ENCODE data around the gene MRPL22.
"Not testable (repeated sequence)": the region's sequence is repeated elsewhere in the genome, so short reads cannot be mapped to it uniquely, and the experiment has no call there.

The MRPL22 gene

DNA sequence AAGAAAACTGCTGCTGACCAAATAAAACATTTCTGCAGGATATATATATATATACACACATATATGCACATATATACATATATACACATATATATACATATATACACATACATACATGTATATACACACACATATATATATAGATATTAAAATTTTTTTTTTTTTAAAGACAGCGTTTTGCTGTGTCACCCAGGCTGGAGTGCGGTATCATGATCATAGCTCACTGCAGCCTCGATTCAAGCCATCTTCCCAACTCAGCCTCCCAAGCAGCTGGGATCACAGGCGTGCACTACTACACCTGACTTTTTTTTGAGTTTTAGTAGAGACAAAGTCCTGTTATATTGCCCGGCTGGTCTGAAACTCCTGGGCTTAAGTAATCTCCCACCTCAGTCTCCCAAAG lies 2.7 kb downstream of the MRPL22 start:
- no peak for DNase-seq (ENCODE audit: low spot score)

DNA sequence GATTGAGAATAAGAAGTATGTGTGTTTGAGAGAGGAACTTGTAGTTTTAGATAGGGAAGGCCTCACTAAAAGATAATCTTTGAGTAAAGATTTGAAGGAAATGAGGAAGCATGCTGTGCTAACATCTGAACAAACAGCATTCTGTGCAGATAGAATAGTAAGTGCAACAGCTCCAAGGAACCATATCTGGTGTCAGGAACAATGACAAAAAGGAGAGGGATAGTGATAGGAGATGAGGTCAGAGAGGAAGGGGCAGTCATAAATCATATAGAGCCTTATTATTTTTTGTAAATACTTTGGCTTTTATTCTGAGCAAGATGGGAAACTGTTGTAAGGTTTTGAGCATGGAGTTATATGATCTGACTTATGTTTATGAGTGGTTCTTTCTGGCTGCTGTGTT lies 3.8 kb downstream of the MRPL22 start:
- no peak for DNase-seq (ENCODE audit: low spot score)

DNA sequence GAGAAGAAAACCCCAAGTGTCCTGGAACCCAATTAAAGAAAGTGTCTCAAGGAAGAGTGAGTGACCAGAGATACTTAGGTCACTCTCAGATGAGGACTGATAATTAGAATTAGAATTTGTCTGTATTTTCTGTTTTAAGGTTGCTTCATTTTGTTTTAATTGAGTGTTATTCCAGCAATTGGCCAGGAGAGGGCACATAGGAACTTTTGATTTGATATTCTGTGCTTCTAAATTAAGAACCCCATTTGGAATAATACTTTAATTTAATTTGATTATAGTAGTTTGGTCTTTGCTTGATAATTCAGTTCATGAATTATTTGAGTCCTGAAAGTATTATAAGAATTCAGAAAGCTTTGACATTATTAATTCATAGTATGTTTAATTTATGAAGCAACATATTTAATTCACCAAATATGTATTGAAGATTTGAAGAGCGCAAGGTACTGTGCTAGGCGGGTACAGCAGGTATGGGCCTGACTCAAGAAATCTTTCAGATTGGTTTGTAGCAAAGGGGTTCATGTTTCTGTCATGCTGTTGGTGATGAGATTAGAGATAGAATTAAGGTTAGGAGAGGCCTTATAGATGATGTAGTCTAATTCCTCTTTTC lies 4.9 kb downstream of the MRPL22 start:
- peak; percentile 36 for DNase-seq (ENCODE audit: low spot score)

DNA sequence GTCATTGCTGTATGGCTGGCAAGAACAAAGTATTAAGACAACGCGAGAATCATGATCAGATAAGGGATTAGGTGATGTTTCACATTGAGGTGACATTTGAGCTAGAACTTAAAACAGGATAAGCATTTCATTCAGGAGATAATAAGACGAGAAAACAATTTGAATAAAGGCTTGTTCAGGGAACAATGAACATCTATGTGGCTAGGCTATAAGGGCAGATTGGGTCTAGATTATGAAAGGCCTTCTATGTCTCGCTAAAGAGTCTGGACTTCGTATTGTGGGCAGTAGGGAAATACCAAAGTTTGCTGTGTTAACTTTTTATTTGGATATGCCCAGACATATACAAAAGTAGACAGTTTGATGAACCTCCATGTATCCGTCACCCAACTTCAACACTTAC lies 6.9 kb downstream of the MRPL22 start:
- DNase-seq (ENCODE audit: low spot score) = no peak

GRCh38 chr5:154948313-154948712 lies 7.4 kb downstream of the MRPL22 start:
- no peak for DNase-seq (ENCODE audit: low spot score)

DNA sequence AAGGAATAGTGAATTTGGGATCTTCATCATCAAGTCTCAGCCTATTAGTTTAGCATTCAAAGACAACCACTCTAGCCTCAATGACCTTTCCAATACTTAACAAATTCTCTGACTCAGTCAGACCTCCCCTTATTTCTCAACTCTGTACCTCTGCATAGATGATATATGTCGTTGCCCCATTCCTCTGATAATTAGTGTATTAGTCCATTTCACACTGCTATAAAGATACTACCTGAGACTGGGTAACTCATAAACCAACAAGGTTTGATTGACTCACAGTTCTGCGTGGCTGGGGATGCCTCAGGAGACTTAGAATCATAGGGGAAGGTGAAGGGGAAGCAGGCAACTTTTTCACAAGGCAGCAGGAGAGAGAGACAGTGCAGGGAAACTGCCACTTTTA lies 8.9 kb downstream of the MRPL22 start:
- DNase-seq (ENCODE audit: low spot score) = no peak

GRCh38 chr5:154956712-154957111 lies 15.8 kb downstream of the MRPL22 start:
- no peak for DNase-seq (ENCODE audit: low spot score)

DNA sequence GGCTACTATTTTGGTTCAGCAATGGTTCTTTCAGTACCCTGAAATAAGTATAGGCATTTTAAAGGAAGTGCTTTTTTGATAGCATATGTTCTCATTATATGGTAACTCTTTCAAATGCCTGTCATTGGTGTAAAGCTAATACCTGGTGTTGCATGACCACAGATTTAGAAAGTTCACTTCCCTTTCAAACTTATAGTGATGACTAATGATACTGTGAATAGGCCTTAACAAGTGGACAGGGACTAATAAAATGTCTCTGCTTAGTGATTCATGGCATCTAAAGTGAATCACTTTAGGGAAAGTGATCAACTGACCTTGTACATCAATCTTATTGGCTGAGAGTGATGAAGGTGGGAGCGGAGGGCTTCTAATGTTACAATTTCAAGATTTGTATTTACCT lies 21.6 kb downstream of the MRPL22 start:
- peak; percentile 13 for DNase-seq (ENCODE audit: low spot score)

DNA sequence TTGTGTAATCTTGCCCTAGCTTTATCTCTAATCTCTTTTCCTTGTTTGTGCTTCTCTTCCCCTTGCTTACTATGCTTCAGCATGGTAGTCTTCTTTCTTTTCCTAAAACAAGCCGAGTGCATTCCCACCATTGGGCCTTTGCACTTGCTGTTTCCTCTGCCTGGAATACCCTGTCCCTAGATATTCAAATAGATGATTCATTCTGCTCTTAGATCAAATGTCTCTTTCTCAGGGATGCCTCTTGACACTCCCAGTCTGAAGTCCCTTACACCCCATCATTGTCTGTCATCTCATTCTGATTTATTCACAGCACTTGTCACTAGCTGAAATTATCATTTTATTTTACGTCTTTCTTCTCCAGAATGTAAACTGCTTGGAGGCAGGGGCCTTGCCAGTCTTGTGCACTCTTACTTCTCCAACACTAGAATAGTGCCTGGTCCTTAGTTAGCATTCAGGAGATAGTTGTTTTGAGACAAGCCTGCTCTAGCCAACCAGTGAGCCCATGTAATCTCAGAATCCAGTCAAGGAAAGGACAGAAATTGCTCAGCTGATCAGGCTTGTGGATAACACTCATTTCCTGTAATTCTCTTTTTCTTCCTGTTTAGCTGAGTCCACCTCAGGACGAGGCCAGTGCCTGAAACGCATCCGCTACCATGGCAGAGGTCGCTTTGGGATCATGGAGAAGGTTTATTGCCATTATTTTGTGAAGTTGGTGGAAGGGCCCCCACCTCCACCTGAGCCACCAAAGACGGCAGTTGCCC lies 25.4 kb downstream of the MRPL22 start:
- DNase-seq (ENCODE audit: low spot score) = no peak

DNA sequence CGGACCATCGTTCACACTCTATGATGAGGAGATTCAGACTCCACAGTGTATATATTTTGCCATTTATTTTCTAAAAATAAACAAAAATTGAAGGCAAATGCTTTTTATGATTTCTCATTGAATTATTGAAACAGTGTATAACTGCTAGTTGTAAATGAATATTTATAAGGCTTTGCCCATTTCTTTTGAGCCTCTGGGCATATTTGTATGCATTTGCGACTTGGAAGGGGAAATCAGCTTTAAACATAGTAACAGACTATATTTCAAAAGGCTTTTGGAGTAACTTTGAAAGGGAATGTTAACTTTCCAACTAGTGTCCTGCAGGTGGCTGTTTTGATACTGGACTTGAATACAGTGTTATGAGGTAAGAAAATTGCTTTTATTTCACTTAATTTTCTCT lies 26.0 kb downstream of the MRPL22 start:
- DNase-seq (ENCODE audit: low spot score) = no peak

DNA sequence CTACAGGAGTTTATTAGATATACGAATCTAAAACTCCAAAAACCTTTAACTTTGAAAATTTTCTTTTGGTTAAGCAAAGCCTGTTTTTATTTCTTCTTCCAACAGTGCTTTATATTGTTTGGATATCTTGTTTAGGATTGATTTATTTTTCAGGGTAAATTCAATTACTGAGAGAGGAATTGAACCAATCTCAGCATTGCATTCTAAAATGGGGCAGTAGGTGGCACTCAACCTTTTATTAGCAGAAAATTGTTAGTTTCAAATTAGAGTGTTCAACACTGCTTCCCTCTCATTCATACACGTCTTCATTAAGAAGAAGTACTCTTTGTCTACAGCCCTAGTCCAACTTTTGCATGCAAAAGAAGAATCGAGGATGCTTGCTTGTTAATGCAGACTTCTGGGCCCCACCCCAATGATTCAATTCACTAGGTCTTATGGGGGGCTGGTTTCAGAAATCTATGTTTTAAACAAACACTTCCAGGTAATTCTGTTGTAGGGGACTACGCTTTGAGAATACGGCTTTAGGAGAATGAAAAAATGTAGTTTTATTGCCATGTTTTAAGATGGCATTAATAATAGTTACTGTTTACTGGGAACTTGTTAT lies 26.6 kb downstream of the MRPL22 start:
- DNase-seq (ENCODE audit: low spot score) = peak; percentile 21

DNA sequence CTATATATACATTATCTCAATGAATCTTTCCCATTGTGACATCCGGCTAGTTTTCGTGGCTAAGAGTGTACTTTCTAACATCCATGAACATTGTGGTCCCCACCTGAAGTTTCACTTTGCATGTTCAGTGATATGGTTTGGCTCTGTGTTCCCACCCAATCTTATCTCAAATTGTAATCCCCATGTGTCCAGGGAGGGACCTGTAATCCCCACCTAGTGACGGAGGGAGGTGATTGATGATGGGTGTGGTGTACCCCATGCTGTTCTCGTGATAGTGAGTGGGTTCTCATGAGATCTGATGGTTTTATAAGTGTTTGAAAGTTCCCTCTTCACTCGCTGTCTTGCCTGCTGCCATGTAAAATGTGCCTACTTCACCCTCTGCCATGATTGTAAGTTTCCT lies 28.1 kb downstream of the MRPL22 start:
- DNase-seq (ENCODE audit: low spot score) = no peak

- DNase-seq (ENCODE audit: low spot score) = peak; percentile 35
Measured at GRCh38 chr5:154970759-154971158, 29.9 kb downstream of the MRPL22 start.

GRCh38 chr5:154971501-154971900 lies 30.6 kb downstream of the MRPL22 start:
- peak; percentile 31 for DNase-seq (ENCODE audit: low spot score)

GRCh38 chr5:154972476-154973080 lies 31.7 kb downstream of the MRPL22 start:
- DNase-seq (ENCODE audit: low spot score) = peak; percentile 54

DNA sequence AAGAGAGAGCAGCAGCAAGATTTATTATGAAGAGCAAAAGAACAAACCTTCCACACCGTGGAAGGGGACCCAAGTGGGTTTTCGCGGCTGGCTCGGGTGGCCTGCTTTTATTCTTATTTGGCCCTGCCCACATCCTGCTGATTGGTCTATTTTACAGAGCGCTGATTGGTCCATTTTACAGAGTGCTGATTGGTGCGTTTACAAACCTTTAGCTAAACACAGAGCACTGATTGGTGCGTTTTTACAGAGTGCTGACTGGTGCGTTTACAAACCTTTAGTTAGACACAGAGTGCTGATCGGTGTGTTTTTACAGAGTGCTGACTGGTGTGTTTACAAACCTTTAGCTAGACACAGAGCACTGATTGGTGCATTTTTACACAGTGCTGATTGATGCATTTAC lies 35.2 kb downstream of the MRPL22 start:
- DNase-seq (ENCODE audit: low spot score) = not testable (repeated sequence)

GRCh38 chr5:154977409-154977808 lies 36.5 kb downstream of the MRPL22 start:
- DNase-seq (ENCODE audit: low spot score) = no peak

- DNase-seq (ENCODE audit: low spot score) = not testable (repeated sequence)
Measured at GRCh38 chr5:154978294-154978693, 37.4 kb downstream of the MRPL22 start.

DNA sequence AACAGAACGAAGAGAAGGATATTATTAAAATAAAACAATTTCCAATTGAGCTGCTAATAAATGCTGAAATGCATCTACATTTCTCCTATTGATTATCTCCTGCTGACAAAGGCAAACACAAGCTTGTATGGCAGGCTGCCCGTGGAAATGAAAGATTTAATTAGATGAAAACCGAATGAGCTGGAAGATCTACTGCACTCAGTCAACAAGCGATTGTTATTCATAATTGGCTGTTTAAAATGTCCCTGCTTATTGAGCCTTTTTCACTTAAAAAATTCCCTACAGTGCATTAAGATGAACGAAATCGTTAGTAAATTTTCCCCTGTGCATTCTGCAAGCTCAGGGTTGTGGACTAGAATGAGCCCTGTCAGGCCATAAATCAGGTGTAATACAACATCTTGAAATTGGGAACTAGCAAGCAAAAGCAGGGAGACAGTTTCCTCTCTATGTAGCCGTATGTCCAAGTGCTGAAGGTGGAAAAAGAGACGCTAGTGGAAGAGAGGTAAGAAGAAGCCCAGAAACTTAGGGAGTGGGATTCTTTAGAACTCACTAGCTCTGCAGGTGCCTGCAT lies 44.2 kb downstream of the MRPL22 start:
- no peak for DNase-seq (ENCODE audit: low spot score)

GRCh38 chr5:154986151-154986550 lies 45.3 kb downstream of the MRPL22 start:
- DNase-seq (ENCODE audit: low spot score) = no peak

DNA sequence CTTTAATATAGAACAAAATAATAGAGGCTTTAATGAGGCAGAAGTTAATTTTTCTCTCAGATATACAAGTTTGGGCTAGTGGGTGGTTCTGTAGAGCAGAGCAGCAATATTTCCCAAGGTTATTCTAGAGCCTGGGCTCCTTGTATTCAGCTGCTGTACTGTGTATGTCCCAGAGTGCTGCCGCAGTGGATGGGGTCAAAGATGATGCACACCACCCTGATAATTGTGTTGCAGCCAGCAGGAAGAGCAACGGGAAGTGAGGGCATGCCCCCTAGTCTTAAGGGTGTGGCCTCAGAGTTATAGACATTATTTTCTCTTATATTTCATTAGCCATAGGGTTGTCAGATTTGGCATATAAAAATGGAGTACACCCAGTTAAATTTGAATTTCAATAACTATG lies 48.8 kb downstream of the MRPL22 start:
- DNase-seq (ENCODE audit: low spot score) = no peak

DNA sequence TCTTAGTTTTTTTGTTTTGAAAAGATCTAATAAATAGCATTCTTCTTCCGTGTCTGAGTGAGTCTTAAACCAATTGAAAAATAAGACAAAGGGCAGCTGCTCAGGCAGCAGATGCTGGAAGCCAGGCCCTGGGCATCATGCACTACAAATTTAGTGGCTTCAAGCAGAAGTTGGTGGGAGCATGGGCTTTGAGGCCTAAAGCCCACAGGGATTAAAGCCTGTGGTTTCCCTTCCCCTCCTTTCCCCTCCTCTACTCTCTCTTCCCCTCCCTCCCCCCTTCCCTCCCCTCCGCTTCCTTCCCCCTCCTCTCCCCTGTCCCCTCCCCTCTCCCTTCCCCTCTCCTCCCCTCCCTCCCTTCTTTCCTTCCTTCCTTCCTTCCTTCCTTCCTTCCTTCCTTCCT lies 52.6 kb downstream of the MRPL22 start:
- DNase-seq (ENCODE audit: low spot score) = no peak

- DNase-seq (ENCODE audit: low spot score) = no peak
Measured at GRCh38 chr5:154995679-154996078, 54.8 kb downstream of the MRPL22 start.

Data from AG20443 (cell line).